H54 (cell line): ENCODE results near the gene TRMT61B.

Experiments used
- DNase-seq: peaks from one replicate; pipeline ENCODE4 v3.0.0; 2011; ENCODE audit warnings: low spot score, mixed read lengths; ENCODE audit not compliant: insufficient read length
- FAIRE-seq: peaks from 3 replicates; lab custom pipeline; 2011; peaks lifted over from hg19 to GRCh38; lab: Jason Lieb, UNC
- POLR2A ChIP-seq: IDR thresholded peaks from 2 replicates; pipeline ENCODE4 v1.6.1; 2011; ENCODE audit warnings: low read depth, mild to moderate bottlenecking, low read length

Gene TRMT61B

GRCh38 chr2:28895189-28895893 is 25.2 kb upstream of the TRMT61B start:
- DNase-seq: peak; percentile 16
- FAIRE-seq: peak; percentile 86
- TF ChIP-seq POLR2A: no peak

GRCh38 chr2:28894470-28895188 is 24.5 kb upstream of the TRMT61B start, which contains the start of gene WDR43:
Gene WDR43 (plus strand): TSS chr2:28894667. CDS start chr2:28894699, 32 bp downstream.
- DNase-seq (peak; percentile 89), FAIRE-seq (peak; percentile 76)
- TF ChIP-seq POLR2A: peak; percentile 84

- no peak for FAIRE-seq
Observed at GRCh38 chr2:28893488-28893887, 23.4 kb upstream of the TRMT61B start.

GRCh38 chr2:28880193-28880592 is 10.1 kb upstream of the TRMT61B start:
- FAIRE-seq (no peak), DNase-seq (no peak)
- TF ChIP-seq POLR2A: no peak

More at GRCh38 chr2:28893488-28893887, 23.4 kb upstream of the TRMT61B start:
- no peak for TF ChIP-seq POLR2A
- DNase-seq: no peak

- no peak for FAIRE-seq
- TF ChIP-seq POLR2A: no peak
- no peak for DNase-seq
Observed at GRCh38 chr2:28871620-28872019, 1.5 kb upstream of the TRMT61B start.

GRCh38 chr2:28869494-28870145 is 489 bp downstream of the TRMT61B start:
- DNase-seq (peak; percentile 31), FAIRE-seq (no peak)
- TF ChIP-seq POLR2A: no peak

GRCh38 chr2:28868611-28869010 is 1.5 kb downstream of the TRMT61B start:
- TF ChIP-seq POLR2A: no peak
- no peak for DNase-seq
- FAIRE-seq: no peak

- DNase-seq (no peak), FAIRE-seq (no peak)
- no peak for TF ChIP-seq POLR2A
Observed at GRCh38 chr2:28855977-28856376, 14.1 kb downstream of the TRMT61B start.

- DNase-seq: no peak
- no peak for TF ChIP-seq POLR2A
- FAIRE-seq: no peak
Observed at GRCh38 chr2:28855193-28855592, 14.9 kb downstream of the TRMT61B start.

- FAIRE-seq (no peak), DNase-seq (no peak)
Observed at GRCh38 chr2:28842042-28842441, 28.1 kb downstream of the TRMT61B start.

GRCh38 chr2:28838971-28839370 is 31.1 kb downstream of the TRMT61B start:
- no peak for DNase-seq
- no peak for FAIRE-seq
- no peak for TF ChIP-seq POLR2A

More at GRCh38 chr2:28842042-28842441, 28.1 kb downstream of the TRMT61B start:
- TF ChIP-seq POLR2A: no peak

GRCh38 chr2:28835781-28836180 is 34.3 kb downstream of the TRMT61B start:
- no peak for TF ChIP-seq POLR2A
- no peak for FAIRE-seq
- no peak for DNase-seq

GRCh38 chr2:28833740-28834470 is 36.2 kb downstream of the TRMT61B start:
- no peak for TF ChIP-seq POLR2A
- DNase-seq (no peak), FAIRE-seq (no peak)

GRCh38 chr2:28828382-28828781 is 41.7 kb downstream of the TRMT61B start:
- DNase-seq: no peak
- FAIRE-seq: peak; percentile 80
- TF ChIP-seq POLR2A: no peak
